Thyroid gland (tissue), 4 donors: ENCODE measurements around the gene IL22RA1.

Experiments used
- CTCF ChIP-seq, 6 experiments: fragments of 200-600 bp in 3 of 6; fragments of 450-650 bp in 3 of 6; sonication (generic) in 3 of 6; IDR thresholded peaks; one replicate each; pipeline ENCODE4 v1.5.1; 2016 to 2019; ENCODE audit warnings: antibody characterized with exemption in 6 of 6, mild to moderate bottlenecking in 2 of 6, inconsistent platforms in 1 of 6, moderate library complexity in 1 of 6
- POLR2A ChIP-seq, 2 donors: fragments of 450-650 bp; IDR thresholded peaks; one replicate each; pipeline ENCODE4 v1.6.1; 2017; ENCODE audit warnings: antibody characterized with exemption in 2 of 2, mild to moderate bottlenecking in 2 of 2, moderate library complexity in 1 of 2

- TF ChIP-seq CTCF (IDR thresholded peaks at IDR 0.05) (no peak), POLR2A (IDR thresholded peaks at IDR 0.05) (no peak)
Measured at GRCh38 chr1:24086466-24086865, 56.5 kb downstream of the IL22RA1 start.
